Fibroblast of lung (primary cell): Measurements from ENCODE around the gene SCRN2.

Source experiments
- CTCF ChIP-seq, 2 donors: IDR thresholded peaks in 1 of 2; conservative IDR thresholded peaks in 1 of 2; 1 replicate in 1 of 2; 2 replicates in 1 of 2; pipeline ENCODE4 v1.5.1; 2011 to 2012; ENCODE audit warnings: low read length in 2 of 2, control low read depth in 1 of 2, inconsistent platforms in 1 of 2, low read depth in 1 of 2, mild to moderate bottlenecking in 1 of 2
- EZH2 ChIP-seq: IDR thresholded peaks from 2 replicates; pipeline ENCODE4 v1.5.1; 2012; ENCODE audit warnings: low read length, control low read depth, mild to moderate bottlenecking; ENCODE audit errors: missing control alignments

- TF ChIP-seq CTCF (conservative IDR thresholded peaks at IDR 0.05 in 1 of 2, IDR thresholded peaks at IDR 0.05 in 1 of 2; ENCODE audit: low read depth in 1 of 2, low read length in 2 of 2), result peak; percentile 50 to 73
- TF ChIP-seq EZH2, result no peak
Observed at GRCh38 chr17:47802341-47803022, 38.6 kb downstream of the SCRN2 start.
